Kidney (tissue), 14 donors: ENCODE data around the gene BLTP2. TPM values are rescaled to one million over a fixed set of nuclear protein-coding genes. Genes with fewer than 3 reads are reported as not detected.
A peak's percentile ranks its signal among the peaks of the same experiment; 100 is the strongest.
"Not testable (repeated sequence)": the region's sequence is repeated elsewhere in the genome, so short reads cannot be mapped to it uniquely, and the experiment has no call there.

ENCODE experiments used
- DNase-seq, 5 donors: peaks; one replicate each; pipeline ENCODE4 v3.0.0-alpha.2; 2013 to 2020
- FAIRE-seq: peaks from 2 replicates; lab custom pipeline; 2012; peaks lifted over from hg19 to GRCh38; lab: Jason Lieb, UNC
- H3K27ac ChIP-seq, 2 donors: one replicate each; pipeline ENCODE4 v1.7.0; 2013; ENCODE audit warnings: low read depth in 2 of 2, low read length in 2 of 2, inconsistent platforms in 1 of 2
- H3K27me3 ChIP-seq: one replicate; pipeline ENCODE4 v1.7.1; 2013; ENCODE audit warnings: low read length, inconsistent platforms; ENCODE audit not compliant: control insufficient read depth, insufficient read depth
- H3K36me3 ChIP-seq, 3 donors: one replicate each; pipeline versions ENCODE4 v1.7.0 to v1.7.1; 2013; ENCODE audit warnings: low read length in 3 of 3, control low read depth in 1 of 3, inconsistent platforms in 1 of 3; ENCODE audit not compliant: insufficient read depth in 3 of 3, control insufficient read depth in 2 of 3
- H3K4me1 ChIP-seq, 3 donors: one replicate each; pipeline versions ENCODE4 v1.7.0 to v1.7.1; 2013; ENCODE audit warnings: low read length in 3 of 3, inconsistent platforms in 1 of 3, low read depth in 1 of 3; ENCODE audit not compliant: control insufficient read depth in 2 of 3, insufficient read depth in 2 of 3
- H3K4me3 ChIP-seq, 3 donors: one replicate each; pipeline versions ENCODE4 v1.7.0 to v1.8.1; 2013; ENCODE audit warnings: low read length in 3 of 3, control low read depth in 1 of 3, inconsistent platforms in 1 of 3
- H3K9ac ChIP-seq, 3 donors: one replicate each; pipeline versions ENCODE4 v1.7.0 to v1.7.1; 2013; ENCODE audit warnings: low read length in 3 of 3, control low read depth in 1 of 3, inconsistent platforms in 1 of 3
- H3K9me3 ChIP-seq, 3 donors: one replicate each; pipeline versions ENCODE4 v1.7.0 to v1.7.1; 2013; ENCODE audit warnings: low read length in 3 of 3, control low read depth in 1 of 3, inconsistent platforms in 1 of 3; ENCODE audit not compliant: control insufficient read depth in 2 of 3, insufficient read depth in 1 of 3
- CTCF ChIP-seq: IDR thresholded peaks from 3 replicates; pipeline ENCODE4 v1.5.1; 2012; ENCODE audit warnings: mild to moderate bottlenecking, moderate library complexity, borderline replicate concordance; ENCODE audit not compliant: insufficient read depth; ENCODE audit errors: extremely low read depth
- intact Hi-C: fragments of 100-400 bp; cut with DNase I; formaldehyde crosslinking; loops from one replicate; pipeline ENCODE4 v1.11.1; 2022
- polyA plus RNA-seq: library from polyadenylated mRNA; stranded (reverse); fragments of 350-450 nt; fragmentation: Illumina TruSeq; extraction: RNeasy Lipid Tissue Mini Kit (QIAGEN cat#74804); gene quantifications from one replicate; pipeline ENCODE4 v1.2.3, GENCODE V29; 2014; ENCODE audit warnings: low read depth, low replicate concordance; ENCODE audit not compliant: insufficient read depth
- total RNA-seq: library from RNA; stranded (reverse); fragmentation: NEBNext Ultra II Directional; extraction: Animal tissue kit (Norgen Biotek cat#: 25700); gene quantifications from one replicate; pipeline ENCODE4 v1.2.1, GENCODE V29; 2021
- donor health status: control.
- donor health status: control.
- donor health status: control.
- donor health status: control.
- donor health status: control.
- donor health status: DM: yes; HTN: yes; CAD: no.
- donor health status: Normal renal cell carcinoma (clear cell type).

The BLTP2 gene
- total and polyA plus RNA-seq, 2 donors from 2014 or later, result 35.1 to 140 TPM

- FAIRE-seq (no peak), DNase-seq (peak; percentile 94 to 97 (median 95))
- intact Hi-C loops, result no loop called here
- Histone ChIP-seq H3K36me3 (peaks cover 2 to 14% (median 4%) of the 10 kb centered on the region in 3 donors), H3K27ac (peak within 1 kb of the TSS; percentile 98 to 99), H3K27me3 (no peaks in the 10 kb centered on the region), H3K9ac (peak within 1 kb of the TSS; percentile 90 to 98 (median 98)), H3K4me3 (peak within 1 kb of the TSS; percentile 77 to 99 (median 95)), H3K9me3 (no peaks in the 10 kb centered on the region), H3K4me1 (peaks cover 5 to 16% (median 12%) of the 10 kb centered on the region in 3 donors)
- peak; percentile 4 for TF ChIP-seq CTCF
These were observed 16.9 kb upstream of the BLTP2 start, which contains the start of the genes SDF2 and SUPT6H for GRCh38 chr17:28661635-28662526. TSS of gene SDF2 (minus strand) at chr17:28661906. CDS start at chr17:28661876, 30 bp downstream. TSS of gene SUPT6H (plus strand) at chr17:28662205. CDS start at chr17:28673402, 11,197 bp downstream.

- H3K27me3 ChIP-seq, H3K9me3 ChIP-seq, H3K9ac ChIP-seq, FAIRE-seq, H3K27ac ChIP-seq, H3K4me3 ChIP-seq, intact Hi-C loops: not testable (repeated sequence)
- Histone ChIP-seq H3K4me1 (peaks cover 5 to 16% (median 8%) of the 10 kb centered on the region in 3 donors), H3K36me3 (peaks cover 2 to 12% (median 7%) of the 10 kb centered on the region in 3 donors)
- peak in 1 of 5 donors; percentile 71 for DNase-seq
These were observed 14.5 kb upstream of the BLTP2 start for GRCh38 chr17:28659497-28659881.

GRCh38 chr17:28658766-28659496 lies 14.0 kb upstream of the BLTP2 start:
- H3K27ac ChIP-seq, DNase-seq, FAIRE-seq, H3K9ac ChIP-seq, intact Hi-C loops, H3K9me3 ChIP-seq, H3K27me3 ChIP-seq, H3K4me3 ChIP-seq: not testable (repeated sequence)
- peaks cover 2 to 15% (median 7%) of the 10 kb centered on the region in 3 donors for H3K36me3 ChIP-seq
- H3K4me1 ChIP-seq, result peaks cover 5 to 16% (median 8%) of the 10 kb centered on the region in 3 donors

- H3K9me3 ChIP-seq, H3K27me3 ChIP-seq, H3K9ac ChIP-seq, intact Hi-C loops, FAIRE-seq, H3K27ac ChIP-seq, H3K4me3 ChIP-seq, DNase-seq: not testable (repeated sequence)
- Histone ChIP-seq H3K4me1 (peaks cover 3 to 12% (median 7%) of the 10 kb centered on the region in 3 donors), H3K36me3 (peaks cover 2 to 16% (median 7%) of the 10 kb centered on the region in 3 donors)
These were observed 13.4 kb upstream of the BLTP2 start for GRCh38 chr17:28658342-28658741.
